Kidney (tissue), 14 donors: ENCODE data around the gene ATP8B2. TPM values are rescaled to one million over a fixed set of nuclear protein-coding genes. Genes with fewer than 3 reads are reported as not detected.
"Not testable (repeated sequence)": the region's sequence is repeated elsewhere in the genome, so short reads cannot be mapped to it uniquely, and the experiment has no call there.

ENCODE experiments used
- DNase-seq, 5 donors: peaks; one replicate each; pipeline ENCODE4 v3.0.0-alpha.2; 2013 to 2020
- FAIRE-seq: peaks from 2 replicates; lab custom pipeline; 2012; peaks lifted over from hg19 to GRCh38; lab: Jason Lieb, UNC
- H3K27ac ChIP-seq, 2 donors: one replicate each; pipeline ENCODE4 v1.7.0; 2013; ENCODE audit warnings: low read depth in 2 of 2, low read length in 2 of 2, inconsistent platforms in 1 of 2
- H3K27me3 ChIP-seq: one replicate; pipeline ENCODE4 v1.7.1; 2013; ENCODE audit warnings: low read length, inconsistent platforms; ENCODE audit not compliant: control insufficient read depth, insufficient read depth
- H3K36me3 ChIP-seq, 3 donors: one replicate each; pipeline versions ENCODE4 v1.7.0 to v1.7.1; 2013; ENCODE audit warnings: low read length in 3 of 3, control low read depth in 1 of 3, inconsistent platforms in 1 of 3; ENCODE audit not compliant: insufficient read depth in 3 of 3, control insufficient read depth in 2 of 3
- H3K4me1 ChIP-seq, 3 donors: one replicate each; pipeline versions ENCODE4 v1.7.0 to v1.7.1; 2013; ENCODE audit warnings: low read length in 3 of 3, inconsistent platforms in 1 of 3, low read depth in 1 of 3; ENCODE audit not compliant: control insufficient read depth in 2 of 3, insufficient read depth in 2 of 3
- H3K4me3 ChIP-seq, 3 donors: one replicate each; pipeline versions ENCODE4 v1.7.0 to v1.8.1; 2013; ENCODE audit warnings: low read length in 3 of 3, control low read depth in 1 of 3, inconsistent platforms in 1 of 3
- H3K9ac ChIP-seq, 3 donors: one replicate each; pipeline versions ENCODE4 v1.7.0 to v1.7.1; 2013; ENCODE audit warnings: low read length in 3 of 3, control low read depth in 1 of 3, inconsistent platforms in 1 of 3
- H3K9me3 ChIP-seq, 3 donors: one replicate each; pipeline versions ENCODE4 v1.7.0 to v1.7.1; 2013; ENCODE audit warnings: low read length in 3 of 3, control low read depth in 1 of 3, inconsistent platforms in 1 of 3; ENCODE audit not compliant: control insufficient read depth in 2 of 3, insufficient read depth in 1 of 3
- CTCF ChIP-seq: IDR thresholded peaks from 3 replicates; pipeline ENCODE4 v1.5.1; 2012; ENCODE audit warnings: mild to moderate bottlenecking, moderate library complexity, borderline replicate concordance; ENCODE audit not compliant: insufficient read depth; ENCODE audit errors: extremely low read depth
- intact Hi-C: fragments of 100-400 bp; cut with DNase I; formaldehyde crosslinking; loops from one replicate; pipeline ENCODE4 v1.11.1; 2022
- polyA plus RNA-seq: library from polyadenylated mRNA; stranded (reverse); fragments of 350-450 nt; fragmentation: Illumina TruSeq; extraction: RNeasy Lipid Tissue Mini Kit (QIAGEN cat#74804); gene quantifications from one replicate; pipeline ENCODE4 v1.2.3, GENCODE V29; 2014; ENCODE audit warnings: low read depth, low replicate concordance; ENCODE audit not compliant: insufficient read depth
- total RNA-seq: library from RNA; stranded (reverse); fragmentation: NEBNext Ultra II Directional; extraction: Animal tissue kit (Norgen Biotek cat#: 25700); gene quantifications from one replicate; pipeline ENCODE4 v1.2.1, GENCODE V29; 2021
- donor health status: control.
- donor health status: control.
- donor health status: control.
- donor health status: control.
- donor health status: control.
- donor health status: DM: yes; HTN: yes; CAD: no.
- donor health status: Normal renal cell carcinoma (clear cell type).

ATP8B2 gene
- total and polyA plus RNA-seq, 2 donors from 2014 or later = 6.2 to 40.9 TPM

DNA sequence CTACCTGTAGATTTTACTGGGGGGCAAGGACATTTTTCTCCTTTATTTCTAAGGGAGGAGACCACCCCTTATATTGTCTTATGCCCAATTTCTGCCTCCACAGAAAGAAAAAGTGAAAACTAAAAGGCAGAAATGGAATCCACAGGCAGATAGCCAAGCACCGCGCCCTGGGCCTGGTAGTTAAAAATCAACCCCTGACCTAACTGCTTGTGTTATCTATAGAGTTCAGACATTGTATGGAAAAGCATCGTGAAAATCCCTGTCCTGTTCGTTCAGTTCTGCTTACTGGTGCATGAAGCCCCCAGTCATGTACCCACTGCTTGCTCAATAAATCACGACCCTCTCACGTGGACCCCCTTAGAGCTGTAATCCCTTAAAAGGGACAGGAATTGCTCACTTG is 46.1 kb downstream of the ATP8B2 start:
- Histone ChIP-seq H3K27ac (no peak overlapping the region), H3K4me3 (no peak overlapping the region), H3K36me3 (no peaks in the 10 kb centered on the region), H3K9me3 (no peaks in the 10 kb centered on the region), H3K4me1 (no peaks in the 10 kb centered on the region), H3K27me3 (no peaks in the 10 kb centered on the region), H3K9ac (no peak overlapping the region)
- no peak for TF ChIP-seq CTCF
- intact Hi-C loops = no loop called here
- FAIRE-seq (no peak), DNase-seq (no peak)

GRCh38 chr1:154373777-154374357 is 48.5 kb downstream of the ATP8B2 start:
- H3K36me3 ChIP-seq, H3K27ac ChIP-seq, H3K27me3 ChIP-seq, H3K9ac ChIP-seq, H3K4me3 ChIP-seq, FAIRE-seq, H3K9me3 ChIP-seq, DNase-seq, intact Hi-C loops, H3K4me1 ChIP-seq: not testable (repeated sequence)

DNA sequence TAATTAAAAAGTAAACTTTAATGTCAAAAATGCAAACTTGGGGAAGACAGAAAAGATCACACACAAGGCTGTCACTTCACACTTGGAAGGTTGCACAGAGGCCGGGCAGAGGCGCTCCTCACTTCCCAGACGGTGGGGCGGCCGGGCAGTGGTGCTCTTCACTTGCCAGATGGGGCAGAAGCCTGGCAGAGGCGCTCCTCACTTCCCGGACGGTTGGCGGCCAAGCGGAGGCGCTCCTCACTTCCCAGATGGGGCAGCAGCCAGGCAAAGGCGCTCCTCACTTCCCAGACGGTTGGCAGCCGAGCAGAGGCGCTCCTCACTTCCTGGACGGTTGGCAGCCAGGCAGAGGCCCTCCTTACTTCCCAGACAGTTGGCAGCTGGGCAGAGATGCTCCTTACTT is 54.0 kb downstream of the ATP8B2 start:
- no peaks in the 10 kb centered on the region for H3K36me3 ChIP-seq
- H3K9me3 ChIP-seq = no peaks in the 10 kb centered on the region
- no peak for TF ChIP-seq CTCF
- no peak for FAIRE-seq
- no peaks in the 10 kb centered on the region for H3K27me3 ChIP-seq
- no peak overlapping the region for H3K27ac ChIP-seq
- DNase-seq = no peak
- no peaks in the 10 kb centered on the region for H3K4me1 ChIP-seq
- no peak overlapping the region for H3K4me3 ChIP-seq
- no peak overlapping the region for H3K9ac ChIP-seq
- intact Hi-C loops = no loop called here

- no peak for TF ChIP-seq CTCF
- no peak overlapping the region for H3K27ac ChIP-seq
These were observed 59.5 kb downstream of the ATP8B2 start for GRCh38 chr1:154384650-154385489.

More at GRCh38 chr1:154384650-154385489, 59.5 kb downstream of the ATP8B2 start:
- Histone ChIP-seq H3K36me3 (no peaks in the 10 kb centered on the region), H3K4me1 (peaks cover 0 to 3% (median 0%) of the 10 kb centered on the region in 3 donors), H3K9me3 (no peaks in the 10 kb centered on the region), H3K4me3 (no peak overlapping the region), H3K27me3 (no peaks in the 10 kb centered on the region), H3K9ac (no peak overlapping the region)
- intact Hi-C loops = no loop called here
- DNase-seq (no peak), FAIRE-seq (no peak)
